GM06990 (cell line): ENCODE measurements around the gene KERA.

Experiments
- DNase-seq: peaks from one replicate; pipeline ENCODE4 v3.0.0-alpha.2; 2011; ENCODE audit not compliant: insufficient read length; ENCODE audit errors: extremely low read depth
- H3K27me3 ChIP-seq: replicated peaks from 2 replicates; pipeline ENCODE4 v1.6.0; 2011; ENCODE audit warnings: low read length; ENCODE audit not compliant: control insufficient read depth, insufficient read depth
- H3K36me3 ChIP-seq: 2 replicates; pipeline ENCODE4 v1.5.1; 2011; ENCODE audit warnings: low read length; ENCODE audit not compliant: control insufficient read depth, insufficient read depth
- H3K4me3 ChIP-seq: replicated peaks from 2 replicates; pipeline ENCODE4 v1.5.1; 2011; ENCODE audit warnings: low read depth, mild to moderate bottlenecking, control low read depth, low read length
- TF ChIP-seq, protein P1 (sequence below): IDR thresholded peaks from 2 replicates; pipeline ENCODE4 v1.5.1; 2011; ENCODE audit warnings: low read length, control low read depth, mild to moderate bottlenecking, inconsistent platforms; ENCODE audit not compliant: insufficient read depth, poor library complexity, severe bottlenecking

Gene KERA

GRCh38 chr12:91057368-91058165 is at the start of gene KERA:
KERA (minus strand) TSS chr12:91058024; CDS start chr12:91056281, 1,743 bp downstream.
- TF ChIP-seq, protein P1, sequence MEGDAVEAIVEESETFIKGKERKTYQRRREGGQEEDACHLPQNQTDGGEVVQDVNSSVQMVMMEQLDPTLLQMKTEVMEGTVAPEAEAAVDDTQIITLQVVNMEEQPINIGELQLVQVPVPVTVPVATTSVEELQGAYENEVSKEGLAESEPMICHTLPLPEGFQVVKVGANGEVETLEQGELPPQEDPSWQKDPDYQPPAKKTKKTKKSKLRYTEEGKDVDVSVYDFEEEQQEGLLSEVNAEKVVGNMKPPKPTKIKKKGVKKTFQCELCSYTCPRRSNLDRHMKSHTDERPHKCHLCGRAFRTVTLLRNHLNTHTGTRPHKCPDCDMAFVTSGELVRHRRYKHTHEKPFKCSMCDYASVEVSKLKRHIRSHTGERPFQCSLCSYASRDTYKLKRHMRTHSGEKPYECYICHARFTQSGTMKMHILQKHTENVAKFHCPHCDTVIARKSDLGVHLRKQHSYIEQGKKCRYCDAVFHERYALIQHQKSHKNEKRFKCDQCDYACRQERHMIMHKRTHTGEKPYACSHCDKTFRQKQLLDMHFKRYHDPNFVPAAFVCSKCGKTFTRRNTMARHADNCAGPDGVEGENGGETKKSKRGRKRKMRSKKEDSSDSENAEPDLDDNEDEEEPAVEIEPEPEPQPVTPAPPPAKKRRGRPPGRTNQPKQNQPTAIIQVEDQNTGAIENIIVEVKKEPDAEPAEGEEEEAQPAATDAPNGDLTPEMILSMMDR: no peak

DNA sequence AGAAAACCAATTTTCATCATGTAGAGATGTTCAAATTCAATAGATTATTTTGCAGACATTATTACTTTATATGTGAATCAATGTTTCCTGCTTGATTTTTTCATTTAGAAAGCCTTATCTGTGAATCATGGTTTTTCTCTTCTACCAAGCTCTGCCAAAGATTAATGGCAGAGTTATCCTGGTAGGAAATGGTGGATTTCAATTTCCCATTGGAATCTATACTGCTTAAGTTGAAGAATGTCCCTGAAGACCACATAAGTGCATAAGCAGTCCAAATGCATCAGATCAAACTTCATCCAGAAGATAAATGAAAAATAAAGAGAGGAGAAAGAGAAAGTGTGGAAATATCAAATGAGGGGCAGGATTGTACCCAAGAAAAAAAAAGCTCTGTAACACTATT is 48.5 kb upstream of the KERA start:
- no peak overlapping the region for H3K4me3 ChIP-seq
- no peaks in the 10 kb centered on the region for H3K27me3 ChIP-seq
- TF ChIP-seq, protein P1: no peak
- no peak for DNase-seq
- no peaks in the 10 kb centered on the region for H3K36me3 ChIP-seq

More at GRCh38 chr12:91057368-91058165, at the start of gene KERA:
- no peak for DNase-seq
- H3K27me3 ChIP-seq: no peaks in the 10 kb centered on the region
- no peak within 1 kb of the TSS for H3K4me3 ChIP-seq
- H3K36me3 ChIP-seq: no peaks in the 10 kb centered on the region

DNA sequence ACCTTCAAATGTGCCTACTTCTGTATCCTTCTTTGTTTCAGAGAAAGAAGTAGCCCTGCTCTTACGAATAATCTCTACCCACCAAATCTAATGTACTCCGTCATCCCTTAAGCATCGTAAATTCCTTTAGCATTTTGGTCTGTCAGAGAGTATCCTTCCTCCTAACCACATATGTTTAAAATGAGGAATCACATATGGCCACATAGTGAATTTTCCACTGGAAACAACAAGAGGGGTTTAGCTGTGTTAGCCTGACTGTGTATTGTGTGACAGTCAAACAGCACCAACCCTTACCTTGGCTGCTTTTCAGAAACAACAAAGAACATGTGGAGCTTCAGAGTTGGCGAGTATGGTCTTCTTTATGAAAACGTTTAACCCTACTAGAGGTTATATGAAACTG is 48.0 kb upstream of the KERA start:
- DNase-seq: no peak
- H3K27me3 ChIP-seq: no peaks in the 10 kb centered on the region
- no peak overlapping the region for H3K4me3 ChIP-seq
- TF ChIP-seq, protein P1: no peak
- H3K36me3 ChIP-seq: no peaks in the 10 kb centered on the region

GRCh38 chr12:91104812-91105466 is 47.1 kb upstream of the KERA start:
- DNase-seq: peak; percentile 1
- Histone ChIP-seq H3K36me3 (no peaks in the 10 kb centered on the region), H3K27me3 (no peaks in the 10 kb centered on the region), H3K4me3 (no peak overlapping the region)
- TF ChIP-seq, protein P1: no peak

GRCh38 chr12:91103624-91104023 is 45.8 kb upstream of the KERA start:
- Histone ChIP-seq H3K27me3 (no peaks in the 10 kb centered on the region), H3K36me3 (no peaks in the 10 kb centered on the region), H3K4me3 (no peak overlapping the region)
- no peak for DNase-seq
- TF ChIP-seq, protein P1: no peak
